Sigmoid colon (tissue), 4 donors: ENCODE data around the gene ATF6.

ENCODE experiments used
- EP300 ChIP-seq, 4 donors: sonication (generic); formaldehyde crosslinking; IDR thresholded peaks; one replicate each; pipeline ENCODE4 v1.6.1; 2017; ENCODE audit warnings: antibody characterized with exemption in 4 of 4
- POLR2A ChIP-seq, 2 donors: fragments of 450-650 bp; IDR thresholded peaks; one replicate each; pipeline ENCODE4 v1.6.1; 2016; ENCODE audit warnings: antibody characterized with exemption in 2 of 2, mild to moderate bottlenecking in 2 of 2, moderate library complexity in 2 of 2
- POLR2AphosphoS5 ChIP-seq, 4 donors: sonication (generic); formaldehyde crosslinking; IDR thresholded peaks; one replicate each; pipeline ENCODE4 v1.6.1; 2017; ENCODE audit warnings: antibody characterized with exemption in 4 of 4
- TF ChIP-seq, protein P1 (sequence below), 4 experiments: fragments of 450-650 bp in 3 of 4; fragments of 200-600 bp in 1 of 4; IDR thresholded peaks; one replicate each; pipeline ENCODE4 v1.5.1; 2016 to 2019; ENCODE audit warnings: antibody characterized with exemption in 4 of 4, mild to moderate bottlenecking in 3 of 4, moderate library complexity in 2 of 4

DNA sequence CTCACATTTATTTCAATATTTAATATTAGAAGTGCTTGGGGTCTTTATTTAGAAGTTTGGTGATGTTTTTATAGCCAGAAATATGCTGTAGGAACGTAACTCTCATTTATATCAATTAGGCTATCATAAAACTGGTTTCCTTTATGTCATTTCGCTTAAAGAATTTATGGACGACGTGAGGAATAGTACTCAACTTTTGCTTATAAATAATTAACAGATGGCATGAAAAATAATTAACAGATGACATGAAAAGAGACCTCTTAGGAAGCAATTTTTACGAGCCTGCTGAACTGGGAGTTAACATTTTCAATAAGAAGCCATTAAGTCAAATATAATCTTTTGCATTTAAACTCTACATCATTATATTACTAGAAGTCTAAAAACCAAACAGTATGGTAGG lies 134.0 kb downstream of the ATF6 start:
- TF ChIP-seq, protein P1, sequence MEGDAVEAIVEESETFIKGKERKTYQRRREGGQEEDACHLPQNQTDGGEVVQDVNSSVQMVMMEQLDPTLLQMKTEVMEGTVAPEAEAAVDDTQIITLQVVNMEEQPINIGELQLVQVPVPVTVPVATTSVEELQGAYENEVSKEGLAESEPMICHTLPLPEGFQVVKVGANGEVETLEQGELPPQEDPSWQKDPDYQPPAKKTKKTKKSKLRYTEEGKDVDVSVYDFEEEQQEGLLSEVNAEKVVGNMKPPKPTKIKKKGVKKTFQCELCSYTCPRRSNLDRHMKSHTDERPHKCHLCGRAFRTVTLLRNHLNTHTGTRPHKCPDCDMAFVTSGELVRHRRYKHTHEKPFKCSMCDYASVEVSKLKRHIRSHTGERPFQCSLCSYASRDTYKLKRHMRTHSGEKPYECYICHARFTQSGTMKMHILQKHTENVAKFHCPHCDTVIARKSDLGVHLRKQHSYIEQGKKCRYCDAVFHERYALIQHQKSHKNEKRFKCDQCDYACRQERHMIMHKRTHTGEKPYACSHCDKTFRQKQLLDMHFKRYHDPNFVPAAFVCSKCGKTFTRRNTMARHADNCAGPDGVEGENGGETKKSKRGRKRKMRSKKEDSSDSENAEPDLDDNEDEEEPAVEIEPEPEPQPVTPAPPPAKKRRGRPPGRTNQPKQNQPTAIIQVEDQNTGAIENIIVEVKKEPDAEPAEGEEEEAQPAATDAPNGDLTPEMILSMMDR (IDR thresholded peaks at IDR 0.05), result no peak
- no peak for TF ChIP-seq POLR2A (IDR thresholded peaks at IDR 0.05)
- no peak for TF ChIP-seq EP300 (IDR thresholded peaks at IDR 0.05)
- no peak for TF ChIP-seq POLR2AphosphoS5 (IDR thresholded peaks at IDR 0.05)
